ENCODE results near the gene SMIM27. TPM values are rescaled to one million over a fixed set of nuclear protein-coding genes. Genes with fewer than 3 reads are reported as not detected.

Gene SMIM27
- total and polyA plus RNA-seq, 7 donors: 1.8 to 20.4 (median 7.8) TPM

DNA sequence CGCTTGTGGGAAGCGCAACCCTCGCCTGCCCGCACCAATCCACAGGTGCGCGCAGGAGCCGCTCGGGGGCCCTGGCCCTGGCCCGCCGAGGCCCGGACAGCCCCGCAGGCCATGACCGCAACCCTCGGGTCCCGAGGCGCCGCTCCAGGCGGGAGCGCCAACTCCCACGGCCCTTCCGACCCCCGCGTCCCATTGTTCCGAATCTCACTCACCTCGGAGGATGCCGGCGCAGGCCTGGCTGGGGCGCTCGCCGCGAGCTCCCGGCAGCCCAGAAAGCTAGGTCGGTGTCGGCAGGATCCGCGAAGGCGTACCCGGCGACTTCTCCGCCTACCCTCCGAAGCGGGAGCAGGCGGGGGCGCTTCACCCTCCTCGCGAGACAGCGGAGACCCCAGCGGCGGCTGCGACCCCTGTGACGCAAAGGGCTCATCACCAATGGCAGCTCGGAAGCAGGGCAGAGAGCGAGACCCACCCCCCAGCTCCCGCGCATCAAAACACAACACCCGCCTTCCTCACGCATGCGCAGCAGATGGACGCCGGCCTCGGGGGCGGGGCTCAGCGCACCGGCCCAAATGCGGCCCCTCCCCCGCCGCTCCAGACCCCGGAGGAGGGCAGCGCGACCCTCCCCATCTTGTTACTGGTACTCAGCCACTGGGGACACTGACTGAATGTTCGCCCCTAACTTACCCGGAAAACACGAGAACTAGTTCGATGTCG, 1.4 kb upstream of the SMIM27 start:
- 0% methylated on average over 75 of the region's 75 CpGs for WGBS, 2 donors
- TF ChIP-seq, protein P1, sequence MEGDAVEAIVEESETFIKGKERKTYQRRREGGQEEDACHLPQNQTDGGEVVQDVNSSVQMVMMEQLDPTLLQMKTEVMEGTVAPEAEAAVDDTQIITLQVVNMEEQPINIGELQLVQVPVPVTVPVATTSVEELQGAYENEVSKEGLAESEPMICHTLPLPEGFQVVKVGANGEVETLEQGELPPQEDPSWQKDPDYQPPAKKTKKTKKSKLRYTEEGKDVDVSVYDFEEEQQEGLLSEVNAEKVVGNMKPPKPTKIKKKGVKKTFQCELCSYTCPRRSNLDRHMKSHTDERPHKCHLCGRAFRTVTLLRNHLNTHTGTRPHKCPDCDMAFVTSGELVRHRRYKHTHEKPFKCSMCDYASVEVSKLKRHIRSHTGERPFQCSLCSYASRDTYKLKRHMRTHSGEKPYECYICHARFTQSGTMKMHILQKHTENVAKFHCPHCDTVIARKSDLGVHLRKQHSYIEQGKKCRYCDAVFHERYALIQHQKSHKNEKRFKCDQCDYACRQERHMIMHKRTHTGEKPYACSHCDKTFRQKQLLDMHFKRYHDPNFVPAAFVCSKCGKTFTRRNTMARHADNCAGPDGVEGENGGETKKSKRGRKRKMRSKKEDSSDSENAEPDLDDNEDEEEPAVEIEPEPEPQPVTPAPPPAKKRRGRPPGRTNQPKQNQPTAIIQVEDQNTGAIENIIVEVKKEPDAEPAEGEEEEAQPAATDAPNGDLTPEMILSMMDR (IDR thresholded peaks at IDR 0.05): no peak
- TF ChIP-seq POLR2AphosphoS5 (IDR thresholded peaks at IDR 0.05) (peak; percentile 63 to 88 (median 79)), POLR2A (IDR thresholded peaks at IDR 0.05) (peak; percentile 25 to 29), EP300 (IDR thresholded peaks at IDR 0.05) (peak in 2 of 4 donors; percentile 20 to 46)
- H3K27me3 ChIP-seq: no peaks in the 10 kb centered on the region
- H3K36me3 ChIP-seq: no peaks in the 10 kb centered on the region
- peaks cover 0 to 32% (median 25%) of the 10 kb centered on the region in 4 donors for H3K4me1 ChIP-seq
- peak overlapping the region; percentile 89 to 99 (median 94) for H3K27ac ChIP-seq
- DNase-seq: peak; percentile 97
- intact Hi-C loops (cut with DNase I): loop anchor here (2.0 kb wide), 2 partner anchors 22 to 24 kb away; partner anchors contain the start of genes NDUFB6 and RIGI
- peak overlapping the region; percentile 62 to 93 (median 84) for H3K4me3 ChIP-seq
- no peaks in the 10 kb centered on the region for H3K9me3 ChIP-seq

DNA sequence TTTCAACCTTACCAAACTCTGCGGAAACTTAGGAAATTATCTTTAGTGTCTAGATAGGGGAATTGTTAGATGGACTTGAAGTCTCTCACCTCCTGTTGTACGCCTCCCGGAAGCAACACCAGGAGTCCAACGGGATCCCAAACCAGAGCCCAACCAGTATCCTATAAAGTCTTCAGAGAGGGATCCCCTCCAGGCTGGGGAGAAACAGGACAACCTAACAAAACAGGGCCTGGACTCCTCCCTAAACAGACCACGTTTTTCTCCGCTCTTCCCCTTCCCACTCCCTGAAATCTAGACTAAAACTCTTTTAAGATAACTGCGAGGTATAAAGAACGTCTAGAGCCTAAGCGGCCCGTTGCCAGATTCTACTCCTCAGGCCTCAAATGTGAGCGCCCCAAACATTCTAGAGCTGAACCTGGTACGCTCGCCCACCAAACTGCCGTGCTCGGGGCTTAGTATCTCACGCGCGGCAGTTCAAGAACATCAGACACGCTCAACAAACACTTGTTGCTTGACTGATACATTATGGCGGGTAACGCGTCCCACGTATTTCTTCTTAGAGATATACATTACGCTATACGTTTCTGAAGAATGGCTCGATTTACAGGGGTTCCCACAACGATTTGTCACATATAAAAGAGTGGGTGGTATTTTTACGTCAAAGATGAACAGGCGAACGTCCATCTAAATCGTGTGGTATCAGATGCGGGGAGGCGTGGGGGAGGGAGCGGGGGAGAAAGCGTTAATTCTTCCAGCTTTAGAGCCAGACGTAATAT, 663 bp upstream of the SMIM27 start:
- peaks cover 0 to 32% (median 25%) of the 10 kb centered on the region in 4 donors for H3K4me1 ChIP-seq
- H3K27me3 ChIP-seq: no peaks in the 10 kb centered on the region
- no peaks in the 10 kb centered on the region for H3K36me3 ChIP-seq
- DNase-seq: peak; percentile 70
- intact Hi-C loops (cut with DNase I): loop anchor here (2.0 kb wide), 2 partner anchors 21 to 25 kb away; partner anchors contain the start of genes NDUFB6 and RIGI
- peak overlapping the region; percentile 62 to 93 (median 84) for H3K4me3 ChIP-seq
- peak in 1 of 2 donors; percentile 3 for TF ChIP-seq POLR2A (IDR thresholded peaks at IDR 0.05)
- TF ChIP-seq POLR2AphosphoS5 (IDR thresholded peaks at IDR 0.05): no peak
- H3K9me3 ChIP-seq: no peaks in the 10 kb centered on the region
- WGBS, 2 donors: 1% methylated on average over 36 of the region's 36 CpGs
- peak overlapping the region; percentile 89 to 99 (median 94) for H3K27ac ChIP-seq

DNA sequence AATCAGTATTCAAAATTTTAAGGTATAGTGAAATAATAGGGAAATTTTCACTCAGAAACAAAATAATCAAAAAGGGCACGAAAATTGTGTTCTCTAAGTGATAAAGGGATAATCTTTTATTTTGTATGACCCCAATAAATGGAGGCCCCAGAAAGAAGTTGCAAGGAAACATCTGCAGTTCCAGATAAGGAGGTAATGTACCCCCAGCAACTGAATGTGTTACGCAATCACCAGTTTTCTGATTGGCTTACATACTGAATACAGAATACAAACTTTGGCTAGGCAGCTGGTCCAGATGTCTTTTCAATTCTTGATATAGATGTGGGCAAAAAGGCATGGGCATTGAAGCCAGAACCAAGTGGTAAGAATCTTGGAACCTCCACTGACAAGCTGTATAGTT, 2.0 kb downstream of the SMIM27 start:
- Histone ChIP-seq H3K27me3 (no peaks in the 10 kb centered on the region), H3K4me1 (peaks cover 0 to 23% (median 19%) of the 10 kb centered on the region in 4 donors), H3K36me3 (no peaks in the 10 kb centered on the region), H3K27ac (no peak overlapping the region), H3K9me3 (no peaks in the 10 kb centered on the region), H3K4me3 (no peak overlapping the region)
- intact Hi-C loops (cut with DNase I): no loop called here
- TF ChIP-seq, protein P1 (IDR thresholded peaks at IDR 0.05): no peak
- TF ChIP-seq POLR2AphosphoS5 (IDR thresholded peaks at IDR 0.05) (no peak), EP300 (IDR thresholded peaks at IDR 0.05) (no peak), POLR2A (IDR thresholded peaks at IDR 0.05) (no peak)
- no peak for DNase-seq
- 85 to 86% methylated on average over 2 of the region's 2 CpGs for WGBS, 2 donors

DNA sequence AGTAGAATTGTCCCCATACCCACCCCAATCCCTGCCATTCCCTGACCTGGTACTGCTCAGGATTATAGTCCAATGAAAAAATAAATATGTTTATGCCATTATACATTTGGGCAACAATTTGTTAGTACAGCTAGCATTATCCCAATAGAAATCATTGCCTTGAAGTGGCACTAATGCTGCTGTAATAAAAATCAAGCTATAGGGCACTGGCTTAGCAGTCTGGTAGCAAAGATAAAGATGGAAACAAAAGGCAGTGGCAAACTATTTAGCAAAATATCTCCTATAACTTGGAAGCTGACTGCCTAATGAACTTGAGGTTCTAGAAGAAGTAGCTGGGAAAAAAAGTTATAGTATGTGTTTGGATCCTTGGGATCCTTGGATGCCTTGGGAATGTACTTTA, 2.5 kb downstream of the SMIM27 start:
- intact Hi-C loops (cut with DNase I): no loop called here
- Histone ChIP-seq H3K4me3 (no peak overlapping the region), H3K4me1 (peaks cover 0 to 18% (median 14%) of the 10 kb centered on the region in 4 donors), H3K36me3 (no peaks in the 10 kb centered on the region), H3K27me3 (no peaks in the 10 kb centered on the region), H3K27ac (no peak overlapping the region), H3K9me3 (no peaks in the 10 kb centered on the region)
- TF ChIP-seq POLR2AphosphoS5 (IDR thresholded peaks at IDR 0.05) (no peak), EP300 (IDR thresholded peaks at IDR 0.05) (no peak), POLR2A (IDR thresholded peaks at IDR 0.05) (no peak)
- TF ChIP-seq, protein P1 (IDR thresholded peaks at IDR 0.05): no peak
- no peak for DNase-seq

DNA sequence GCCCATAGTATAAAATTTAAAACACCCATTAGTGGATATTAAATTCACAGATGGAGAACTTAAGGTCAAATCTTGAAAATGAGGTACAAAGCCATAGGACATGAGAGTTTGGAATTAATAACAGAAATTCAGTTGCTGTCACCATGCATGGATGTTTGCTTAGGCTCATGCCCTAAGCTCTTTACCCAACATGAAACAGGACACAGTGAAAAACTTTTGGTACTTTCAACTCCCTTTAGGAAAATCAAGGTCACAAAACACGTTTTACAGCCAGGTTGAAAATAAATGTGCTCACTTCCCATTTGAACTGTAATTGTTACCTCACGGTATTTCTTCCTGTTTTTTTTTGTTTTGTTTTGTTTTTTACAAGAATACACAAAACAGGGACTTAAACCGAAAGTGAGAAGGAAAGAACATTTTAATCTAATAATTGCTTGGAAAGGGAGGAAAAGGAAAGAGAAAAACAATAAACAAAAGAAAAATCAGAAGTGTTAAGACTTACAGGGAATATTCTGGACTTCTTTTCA, 6.3 kb downstream of the SMIM27 start:
- Histone ChIP-seq H3K9me3 (no peaks in the 10 kb centered on the region), H3K27ac (no peak overlapping the region), H3K27me3 (no peaks in the 10 kb centered on the region), H3K36me3 (no peaks in the 10 kb centered on the region), H3K4me1 (peaks cover 0 to under 1% (median 0%) of the 10 kb centered on the region in 4 donors), H3K4me3 (no peak overlapping the region)
- WGBS, 2 donors: 55 to 63% methylated on average over 3 of the region's 3 CpGs
- TF ChIP-seq POLR2AphosphoS5 (IDR thresholded peaks at IDR 0.05) (no peak), POLR2A (IDR thresholded peaks at IDR 0.05) (no peak), EP300 (IDR thresholded peaks at IDR 0.05) (no peak)
- TF ChIP-seq, protein P1 (IDR thresholded peaks at IDR 0.05): no peak
- intact Hi-C loops (cut with DNase I): no loop called here
- no peak for DNase-seq

All from sigmoid colon (tissue), 7 donors.